Body of pancreas (tissue), 4 donors: Measurements from ENCODE around the gene TRAIP. TPM values are rescaled to one million over a fixed set of nuclear protein-coding genes. Genes with fewer than 3 reads are reported as not detected.
A peak's percentile ranks its signal among the peaks of the same experiment; 100 is the strongest.
"Not testable (repeated sequence)": the region's sequence is repeated elsewhere in the genome, so short reads cannot be mapped to it uniquely, and the experiment has no call there.

Experiments
- ATAC-seq: fragments of 150-250 bp; one replicate; pipeline ENCODE4 v1.9.1; 2016
- DNase-seq, 4 donors: peaks; one replicate each; pipeline ENCODE4 v3.0.0-alpha.2; 2019
- H3K27ac ChIP-seq, 4 donors: fragments of 200-600 bp; sonication (generic); 1 replicate in 3 of 4; 2 replicates in 1 of 4; pipeline versions ENCODE4 v1.5.1 to v1.6.1; 2016 to 2019; ENCODE audit warnings: mild to moderate bottlenecking in 1 of 4, mixed read lengths in 1 of 4, moderate library complexity in 1 of 4
- H3K27me3 ChIP-seq, 2 donors: fragments of 200-600 bp; sonication (generic); one replicate each; pipeline ENCODE4 v1.6.0; 2016; ENCODE audit warnings: mild to moderate bottlenecking in 1 of 2
- H3K36me3 ChIP-seq, 2 donors: fragments of 200-600 bp; sonication (generic); replicated peaks in 1 of 2; 2 replicates each; pipeline ENCODE4 v1.5.1; 2016; ENCODE audit warnings: low read depth in 2 of 2; ENCODE audit not compliant: insufficient read depth in 1 of 2
- H3K4me1 ChIP-seq: fragments of 200-600 bp; sonication (generic); one replicate; pipeline ENCODE4 v1.6.0; 2016
- H3K4me3 ChIP-seq, 2 donors: fragments of 200-600 bp; sonication (generic); 1 replicate in 1 of 2; 2 replicates in 1 of 2; pipeline ENCODE4 v1.5.1; 2016 to 2019
- H3K9me3 ChIP-seq, 3 donors: fragments of 200-600 bp; sonication (generic); 1 replicate in 2 of 3; 2 replicates in 1 of 3; pipeline ENCODE4 v1.5.1; 2016
- CTCF ChIP-seq, 7 experiments: fragments of 450-650 bp in 4 of 7; fragments of 200-600 bp in 3 of 7; sonication (generic) in 3 of 7; IDR thresholded peaks; one replicate each; pipeline ENCODE4 v1.5.1; 2016 to 2019; ENCODE audit warnings: antibody characterized with exemption in 7 of 7
- POLR2A ChIP-seq, 3 donors: fragments of 450-650 bp; IDR thresholded peaks; one replicate each; pipeline ENCODE4 v1.6.1; 2016; ENCODE audit warnings: antibody characterized with exemption in 3 of 3, mild to moderate bottlenecking in 2 of 3
- WGBS, 2 donors: methylation state at CpG; one replicate each; pipeline ENCODE4 v1.1.5; 2017; 5-methylcytosine and 5-hydroxymethylcytosine counted together
- intact Hi-C: fragments of 100-400 bp; cut with DNase I; formaldehyde crosslinking; loops from one replicate; pipeline ENCODE4 v1.15.1; 2023
- total RNA-seq, 2 donors: library from RNA; depleted of rRNA; stranded (reverse); fragments of >200 nt; gene quantifications; one replicate each; pipeline ENCODE4 v1.1.0, GENCODE V29; 2016

Gene TRAIP
- total RNA-seq, 2 donors from 2014 or later, result 1.8 to 3.6 TPM

GRCh38 chr3:49787536-49787935 is 68.8 kb downstream of the TRAIP start:
- no peaks in the 10 kb centered on the region for H3K9me3 ChIP-seq
- ATAC-seq, result no peak
- 81 to 87% methylated on average over 5 of the region's 5 CpGs for WGBS, 2 donors
- peaks cover 36% of the 10 kb centered on the region for H3K4me1 ChIP-seq
- TF ChIP-seq CTCF (IDR thresholded peaks at IDR 0.05) (no peak), POLR2A (IDR thresholded peaks at IDR 0.05) (no peak)
- peak overlapping the region in 1 of 4 donors; percentile 98 for H3K27ac ChIP-seq
- DNase-seq, result no peak
- H3K36me3 ChIP-seq, result no peaks in the 10 kb centered on the region
- H3K4me3 ChIP-seq, result no peak overlapping the region
- intact Hi-C loops, result no loop called here
- no peaks in the 10 kb centered on the region for H3K27me3 ChIP-seq

GRCh38 chr3:49787182-49787464 is 69.2 kb downstream of the TRAIP start:
- intact Hi-C loops, result no loop called here
- Histone ChIP-seq H3K4me3 (no peak overlapping the region), H3K36me3 (no peaks in the 10 kb centered on the region)

GRCh38 chr3:49786357-49787181 is 69.8 kb downstream of the TRAIP start, which contains the start of gene IP6K1:
TSS of gene IP6K1 (minus strand) at chr3:49786542. CDS start at chr3:49748040, 38,502 bp downstream.
- DNase-seq (peak; percentile 100), ATAC-seq (peak; percentile 99)
- Histone ChIP-seq H3K4me1 (peaks cover 41% of the 10 kb centered on the region), H3K27me3 (no peaks in the 10 kb centered on the region), H3K9me3 (no peaks in the 10 kb centered on the region), H3K4me3 (peak within 1 kb of the TSS; percentile 94 to 99), H3K27ac (peak within 1 kb of the TSS; percentile 88 to 99 (median 96)), H3K36me3 (peaks cover 0 to under 1% of the 10 kb centered on the region in 2 donors)
- TF ChIP-seq CTCF (IDR thresholded peaks at IDR 0.05), result peak in 1 of 7 experiments; percentile 1
- TF ChIP-seq POLR2A (IDR thresholded peaks at IDR 0.05), result peak; percentile 72 to 91 (median 89)
- 0 to 3% methylated on average over 12 to 46 of the region's 55 CpGs for WGBS, 2 donors
- intact Hi-C loops, result no loop called here

More at GRCh38 chr3:49787182-49787464, 69.2 kb downstream of the TRAIP start:
- TF ChIP-seq POLR2A (IDR thresholded peaks at IDR 0.05) (no peak), CTCF (IDR thresholded peaks at IDR 0.05) (no peak)
- no peaks in the 10 kb centered on the region for H3K9me3 ChIP-seq
- DNase-seq (no peak), ATAC-seq (no peak)
- 79 to 84% methylated on average over 3 of the region's 3 CpGs for WGBS, 2 donors
- H3K27me3 ChIP-seq, result no peaks in the 10 kb centered on the region
- H3K4me1 ChIP-seq, result peaks cover 40% of the 10 kb centered on the region
- H3K27ac ChIP-seq, result peak overlapping the region; percentile 88 to 99 (median 96)

- peak overlapping the region; percentile 88 to 99 (median 96) for H3K27ac ChIP-seq
- H3K4me1 ChIP-seq, result peaks cover 46% of the 10 kb centered on the region
- intact Hi-C loops, result no loop called here
- ATAC-seq (peak; percentile 35), DNase-seq (peak in 3 of 4 donors; percentile 46 to 54 (median 49))
- peak overlapping the region; percentile 94 to 99 for H3K4me3 ChIP-seq
- no peaks in the 10 kb centered on the region for H3K27me3 ChIP-seq
- no peaks in the 10 kb centered on the region for H3K9me3 ChIP-seq
- TF ChIP-seq POLR2A (IDR thresholded peaks at IDR 0.05) (no peak), CTCF (IDR thresholded peaks at IDR 0.05) (no peak)
- H3K36me3 ChIP-seq, result peaks cover 0 to 3% of the 10 kb centered on the region in 2 donors
- WGBS, 2 donors, result 2 to 5% methylated on average over 14 to 41 of the region's 50 CpGs
These were observed 70.6 kb downstream of the TRAIP start for GRCh38 chr3:49785565-49786356.

GRCh38 chr3:49782277-49782676 is 74.1 kb downstream of the TRAIP start:
- H3K4me1 ChIP-seq, result peaks cover 52% of the 10 kb centered on the region
- intact Hi-C loops, ATAC-seq: not testable (repeated sequence)

More at GRCh38 chr3:49782277-49782676, 74.1 kb downstream of the TRAIP start:
- H3K27ac ChIP-seq, DNase-seq, H3K36me3 ChIP-seq, H3K4me3 ChIP-seq, H3K27me3 ChIP-seq, H3K9me3 ChIP-seq: not testable (repeated sequence)
- 97 to 100% methylated on average over 7 to 9 of the region's 9 CpGs for WGBS, 2 donors
